Measurements from ENCODE around the gene DMGDH.

DMGDH gene

GRCh38 chr5:79062436-79062835 is 7.0 kb downstream of the DMGDH start:
- no peak for DNase-seq (ENCODE audit: low spot score)

- DNase-seq (ENCODE audit: low spot score): no peak
Measured at GRCh38 chr5:79059674-79060073, 9.8 kb downstream of the DMGDH start.

- no peak for DNase-seq (ENCODE audit: low spot score)
Measured at GRCh38 chr5:79056847-79057246, 12.6 kb downstream of the DMGDH start.

- no peak for DNase-seq (ENCODE audit: low spot score)
Measured at GRCh38 chr5:79055017-79055416, 14.5 kb downstream of the DMGDH start.

GRCh38 chr5:79053321-79053720 is 16.2 kb downstream of the DMGDH start:
- no peak for DNase-seq (ENCODE audit: low spot score)

GRCh38 chr5:79050498-79050897 is 19.0 kb downstream of the DMGDH start:
- no peak for DNase-seq (ENCODE audit: low spot score)

GRCh38 chr5:79048437-79048836 is 21.0 kb downstream of the DMGDH start:
- no peak for DNase-seq (ENCODE audit: low spot score)

- DNase-seq (ENCODE audit: low spot score): no peak
Measured at GRCh38 chr5:79047199-79047598, 22.3 kb downstream of the DMGDH start.

GRCh38 chr5:79042188-79042587 is 27.3 kb downstream of the DMGDH start:
- DNase-seq (ENCODE audit: low spot score): no peak

GRCh38 chr5:79036769-79037168 is 32.7 kb downstream of the DMGDH start:
- no peak for DNase-seq (ENCODE audit: low spot score)

GRCh38 chr5:79035237-79035636 is 34.2 kb downstream of the DMGDH start:
- no peak for DNase-seq (ENCODE audit: low spot score)

GRCh38 chr5:79032782-79033181 is 36.7 kb downstream of the DMGDH start:
- no peak for DNase-seq (ENCODE audit: low spot score)

- DNase-seq (ENCODE audit: low spot score): no peak
Measured at GRCh38 chr5:79032031-79032695, 37.3 kb downstream of the DMGDH start.

- no peak for DNase-seq (ENCODE audit: low spot score)
Measured at GRCh38 chr5:79031485-79031867, 38.0 kb downstream of the DMGDH start.

GRCh38 chr5:79030663-79031484 is 38.6 kb downstream of the DMGDH start:
- no peak for DNase-seq (ENCODE audit: low spot score)

- DNase-seq (ENCODE audit: low spot score): peak; percentile 81
Measured at GRCh38 chr5:79025054-79025472, 44.4 kb downstream of the DMGDH start.

GRCh38 chr5:79023947-79024346 is 45.5 kb downstream of the DMGDH start:
- no peak for DNase-seq (ENCODE audit: low spot score)

GRCh38 chr5:79023348-79023747 is 46.1 kb downstream of the DMGDH start:
- no peak for DNase-seq (ENCODE audit: low spot score)

GRCh38 chr5:79022771-79023170 is 46.7 kb downstream of the DMGDH start:
- no peak for DNase-seq (ENCODE audit: low spot score)

- no peak for DNase-seq (ENCODE audit: low spot score)
Measured at GRCh38 chr5:79021753-79022152, 47.7 kb downstream of the DMGDH start.

- no peak for DNase-seq (ENCODE audit: low spot score)
Measured at GRCh38 chr5:79020861-79021561, 48.5 kb downstream of the DMGDH start.

- DNase-seq (ENCODE audit: low spot score): no peak
Measured at GRCh38 chr5:79014631-79015030, 54.8 kb downstream of the DMGDH start.

GRCh38 chr5:79011869-79012268 is 57.6 kb downstream of the DMGDH start:
- DNase-seq (ENCODE audit: low spot score): no peak

Measured in left forelimb (tissue), 1 donor.